ENCODE results near the gene PANX2. TPM values are rescaled to one million over a fixed set of nuclear protein-coding genes. Genes with fewer than 3 reads are reported as not detected.
A peak's percentile ranks its signal among the peaks of the same experiment; 100 is the strongest.
"Not testable (repeated sequence)": the region's sequence is repeated elsewhere in the genome, so short reads cannot be mapped to it uniquely, and the experiment has no call there.

PANX2 gene
- total RNA-seq, 2 experiments from 2014 or later: 0.66 to 1.0 TPM

DNA sequence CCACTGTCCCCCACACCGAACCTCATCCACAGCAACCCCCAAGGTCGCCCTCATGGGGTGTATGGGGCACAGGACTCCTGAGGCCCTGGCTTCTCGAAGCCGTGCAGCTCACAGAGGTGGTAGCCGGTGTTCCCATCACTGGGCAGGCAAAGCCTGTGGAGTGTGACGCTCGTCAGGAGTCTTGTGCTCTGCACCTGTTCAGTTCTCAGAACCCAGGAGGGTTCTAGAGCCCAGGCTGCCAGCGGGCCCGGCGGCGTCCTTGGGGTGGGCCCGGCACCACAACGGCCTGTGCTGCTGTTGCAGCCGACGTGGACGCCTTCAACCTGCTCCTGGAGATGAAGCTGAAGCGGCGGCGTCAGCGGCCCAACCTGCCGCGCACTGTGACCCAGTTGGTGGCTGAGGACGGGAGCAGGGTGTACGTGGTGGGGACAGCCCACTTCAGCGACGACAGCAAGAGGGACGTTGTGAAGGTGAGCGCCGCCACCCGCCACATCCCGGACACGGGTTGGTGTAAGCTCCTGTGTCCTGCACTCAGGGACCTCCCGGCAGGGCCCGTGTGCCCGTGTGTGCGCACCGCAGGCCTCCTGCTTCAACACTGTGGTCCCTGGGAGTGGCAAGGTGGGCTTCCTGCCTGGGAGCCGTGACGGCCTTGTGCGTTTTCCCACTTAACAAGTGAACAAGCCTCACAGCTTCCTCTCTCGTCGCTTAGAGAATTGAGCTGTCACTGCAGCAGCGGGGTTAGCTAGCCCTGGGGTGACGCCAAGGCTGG is 23.7 kb downstream of the PANX2 start:
- DNase-seq: no peak
- no peaks in the 10 kb centered on the region for H3K27me3 Mint-ChIP-seq
- H3K27ac Mint-ChIP-seq: no peak overlapping the region
- H3K9me3 Mint-ChIP-seq: no peaks in the 10 kb centered on the region
- no peak overlapping the region for H3K4me3 Mint-ChIP-seq
- H3K4me1 Mint-ChIP-seq: peaks cover 29% of the 10 kb centered on the region
- peaks cover 14% of the 10 kb centered on the region for H3K36me3 Mint-ChIP-seq

DNA sequence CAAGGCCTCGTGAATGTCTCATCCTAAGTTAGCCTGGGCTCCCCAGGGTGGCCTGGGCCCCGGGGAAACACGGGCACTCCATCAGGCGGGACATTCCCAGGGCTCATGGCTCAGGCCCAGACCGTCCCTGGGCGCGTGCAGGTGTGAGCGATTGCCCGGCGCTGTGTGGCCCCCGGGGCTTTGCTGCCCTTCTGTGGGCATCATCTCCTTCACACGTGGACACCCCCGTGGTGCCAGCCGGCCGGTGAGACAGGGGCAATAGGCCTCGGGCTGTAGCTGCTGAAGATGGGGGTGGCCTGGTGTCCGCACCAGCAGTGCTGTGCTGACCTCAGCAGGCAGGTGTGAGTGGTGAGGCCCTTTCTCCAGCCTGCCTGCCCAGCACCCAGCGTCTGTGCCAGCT is 25.7 kb downstream of the PANX2 start:
- Mint-ChIP-seq H3K9me3 (no peaks in the 10 kb centered on the region), H3K36me3 (peaks cover 12% of the 10 kb centered on the region), H3K4me3 (no peak overlapping the region), H3K27me3 (no peaks in the 10 kb centered on the region), H3K27ac (no peak overlapping the region), H3K4me1 (peaks cover 21% of the 10 kb centered on the region)
- DNase-seq: no peak

DNA sequence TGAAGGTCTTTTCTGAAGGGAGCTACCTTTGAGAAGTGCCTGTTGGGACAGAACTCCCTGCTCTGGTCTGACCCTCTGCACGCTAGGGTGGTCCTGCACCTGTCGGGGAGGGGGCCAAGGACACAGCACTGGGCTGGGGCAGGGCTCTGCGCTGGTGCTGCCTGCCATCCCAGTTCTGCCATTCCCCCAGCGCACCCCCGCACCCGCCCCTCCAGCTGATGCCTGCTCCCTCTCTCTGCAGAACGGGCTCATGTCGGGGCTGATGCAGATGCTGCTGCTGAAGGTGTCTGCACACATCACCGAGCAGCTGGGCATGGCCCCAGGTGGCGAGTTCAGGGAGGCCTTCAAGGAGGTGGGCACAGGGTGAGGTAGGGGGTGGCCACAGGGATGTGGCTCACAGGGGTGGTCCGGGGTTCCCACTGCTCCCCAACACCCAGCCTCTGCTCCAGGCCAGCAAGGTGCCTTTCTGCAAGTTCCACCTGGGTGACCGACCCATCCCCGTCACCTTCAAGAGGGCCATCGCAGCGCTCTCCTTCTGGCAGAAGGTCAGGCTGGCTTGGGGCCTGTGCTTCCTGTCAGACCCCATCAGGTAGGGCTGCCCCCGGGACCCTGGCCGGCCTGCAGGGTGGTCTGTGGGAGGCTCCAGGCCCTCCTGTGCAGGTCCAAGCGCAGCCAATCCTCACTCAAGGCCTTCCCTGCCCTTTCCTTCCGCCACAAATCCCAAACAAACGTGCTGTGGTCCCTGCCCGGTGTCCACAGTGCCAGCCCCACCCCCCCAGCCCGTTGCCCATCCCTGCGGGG is 26.7 kb downstream of the PANX2 start:
- peaks cover 3% of the 10 kb centered on the region for H3K36me3 Mint-ChIP-seq
- no peak overlapping the region for H3K27ac Mint-ChIP-seq
- H3K9me3 Mint-ChIP-seq: no peaks in the 10 kb centered on the region
- H3K4me1 Mint-ChIP-seq: peaks cover 17% of the 10 kb centered on the region
- H3K4me3 Mint-ChIP-seq: no peak overlapping the region
- DNase-seq: no peak
- no peaks in the 10 kb centered on the region for H3K27me3 Mint-ChIP-seq

DNA sequence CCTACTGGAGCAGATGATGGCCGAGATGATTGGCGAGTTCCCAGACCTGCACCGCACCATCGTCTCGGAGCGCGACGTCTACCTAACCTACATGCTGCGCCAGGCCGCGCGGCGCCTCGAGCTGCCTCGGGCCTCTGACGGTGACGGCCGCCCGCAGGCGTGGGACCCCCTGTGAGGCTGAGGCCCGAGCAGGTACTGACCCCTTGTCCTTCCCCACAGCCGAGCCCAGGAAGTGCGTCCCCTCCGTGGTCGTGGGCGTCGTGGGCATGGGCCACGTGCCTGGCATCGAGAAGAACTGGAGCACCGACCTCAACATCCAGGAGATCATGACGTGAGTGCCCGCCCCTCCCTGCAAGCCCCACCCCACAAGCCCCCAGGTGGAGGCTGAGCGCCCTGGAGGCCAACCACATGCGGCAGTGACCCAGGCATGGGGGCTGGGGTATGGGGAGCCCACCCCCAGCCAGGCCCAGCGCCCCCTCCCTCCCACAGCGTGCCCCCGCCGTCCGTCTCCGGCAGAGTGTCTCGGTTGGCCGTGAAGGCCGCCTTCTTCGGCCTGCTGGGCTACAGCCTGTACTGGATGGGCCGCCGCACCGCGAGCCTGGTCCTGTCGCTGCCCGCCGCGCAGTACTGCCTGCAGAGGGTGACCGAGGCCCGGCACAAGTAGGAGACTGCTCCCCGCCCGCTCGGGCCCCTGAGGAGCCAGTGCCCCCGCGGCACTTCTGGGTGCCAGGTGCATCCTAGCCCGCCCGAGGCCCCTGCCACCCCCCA is 27.5 kb downstream of the PANX2 start:
- Mint-ChIP-seq H3K27me3 (no peaks in the 10 kb centered on the region), H3K36me3 (peaks cover 4% of the 10 kb centered on the region), H3K9me3 (no peaks in the 10 kb centered on the region), H3K27ac (no peak overlapping the region), H3K4me1 (peaks cover 15% of the 10 kb centered on the region), H3K4me3 (no peak overlapping the region)
- DNase-seq: no peak

DNA sequence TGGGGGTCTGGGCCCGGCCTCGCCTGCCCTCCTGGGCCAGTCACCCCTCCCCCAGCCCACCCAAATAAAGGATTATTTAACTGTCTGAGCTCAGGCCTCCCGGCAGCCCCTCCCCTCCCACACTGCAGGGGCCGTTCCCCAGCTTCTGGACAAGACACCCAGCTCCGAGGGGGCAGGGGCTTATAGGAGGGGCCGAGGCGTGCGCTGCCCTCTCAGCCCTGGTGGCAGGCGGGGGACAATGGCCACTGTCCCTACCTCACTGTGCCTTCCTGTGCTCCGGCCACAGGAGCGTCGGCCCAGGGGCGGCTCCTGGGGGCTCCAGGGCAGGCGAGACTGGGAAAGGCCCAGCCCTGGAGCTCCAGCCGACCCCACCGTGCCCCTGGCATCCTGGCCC is 28.1 kb downstream of the PANX2 start:
- Mint-ChIP-seq H3K4me1 (peaks cover 18% of the 10 kb centered on the region), H3K27ac (no peak overlapping the region)

DNA sequence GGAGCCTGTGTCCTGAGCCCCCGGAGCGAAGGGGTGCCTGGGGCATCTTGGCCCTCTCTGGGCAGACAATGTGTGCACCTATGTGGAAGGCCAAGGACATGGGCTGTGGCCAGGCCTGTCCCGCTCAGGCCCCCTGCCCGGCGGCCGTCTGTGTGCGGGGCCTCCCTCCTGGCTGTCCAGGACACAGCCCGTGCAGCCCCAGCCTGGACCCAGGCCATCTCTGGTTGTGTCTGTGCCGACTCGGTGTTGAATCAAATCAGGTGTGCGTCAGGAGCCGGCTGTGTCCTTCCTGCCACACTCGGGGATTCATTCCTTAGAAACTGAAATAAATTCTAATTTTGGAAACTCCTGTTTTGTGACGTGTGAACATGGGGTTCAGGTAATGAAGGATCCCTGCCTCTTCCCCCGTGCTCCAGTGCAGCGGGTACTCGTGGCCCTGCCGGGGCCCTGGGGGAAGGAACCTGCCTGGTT is 28.8 kb downstream of the PANX2 start:
- DNase-seq: no peak
- Mint-ChIP-seq H3K9me3 (no peaks in the 10 kb centered on the region), H3K36me3 (peaks cover 14% of the 10 kb centered on the region), H3K27ac (peak overlapping the region; percentile 48), H3K4me3 (peak overlapping the region; percentile 71), H3K4me1 (peaks cover 21% of the 10 kb centered on the region), H3K27me3 (no peaks in the 10 kb centered on the region)

More for the DNA sequence above, 28.1 kb downstream of the PANX2 start:
- DNase-seq: no peak
- Mint-ChIP-seq H3K9me3 (no peaks in the 10 kb centered on the region), H3K36me3 (peaks cover 10% of the 10 kb centered on the region), H3K4me3 (no peak overlapping the region), H3K27me3 (no peaks in the 10 kb centered on the region)

DNA sequence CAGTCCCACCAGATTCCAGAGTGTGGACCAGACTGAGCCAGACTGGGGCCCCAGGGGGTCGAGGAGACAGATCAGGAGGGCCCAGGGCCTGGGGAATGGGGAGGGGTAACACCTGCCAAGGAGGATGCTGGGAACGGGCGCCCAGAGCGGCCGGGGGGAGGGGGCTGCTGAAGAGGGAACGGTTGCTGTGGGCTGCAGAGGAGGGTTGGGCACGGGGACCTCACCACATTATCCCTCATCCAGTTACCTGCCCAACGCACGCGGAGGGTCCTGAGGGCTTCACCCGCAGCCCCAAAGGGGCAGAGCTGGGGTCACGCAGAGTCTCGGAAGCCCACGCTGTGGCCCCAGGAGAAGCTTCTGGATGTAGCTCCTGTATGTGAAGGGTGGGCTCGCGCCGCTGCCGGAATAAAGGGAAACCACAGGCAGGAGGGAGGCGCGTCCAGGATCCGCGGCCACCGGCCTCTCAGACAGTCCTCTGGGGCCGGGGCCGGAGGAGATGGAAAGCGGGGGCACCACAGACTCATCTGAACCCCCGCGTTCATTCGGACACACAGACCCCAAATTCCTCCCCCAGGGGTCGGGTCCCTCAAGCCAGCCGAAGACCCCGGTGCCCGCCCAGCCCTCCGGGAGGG is 29.4 kb downstream of the PANX2 start:
- Mint-ChIP-seq H3K4me3 (peak overlapping the region; percentile 71), H3K27ac (peak overlapping the region; percentile 48), H3K27me3 (no peaks in the 10 kb centered on the region), H3K9me3 (no peaks in the 10 kb centered on the region), H3K4me1 (peaks cover 23% of the 10 kb centered on the region), H3K36me3 (peaks cover 14% of the 10 kb centered on the region)
- no peak for DNase-seq

DNA sequence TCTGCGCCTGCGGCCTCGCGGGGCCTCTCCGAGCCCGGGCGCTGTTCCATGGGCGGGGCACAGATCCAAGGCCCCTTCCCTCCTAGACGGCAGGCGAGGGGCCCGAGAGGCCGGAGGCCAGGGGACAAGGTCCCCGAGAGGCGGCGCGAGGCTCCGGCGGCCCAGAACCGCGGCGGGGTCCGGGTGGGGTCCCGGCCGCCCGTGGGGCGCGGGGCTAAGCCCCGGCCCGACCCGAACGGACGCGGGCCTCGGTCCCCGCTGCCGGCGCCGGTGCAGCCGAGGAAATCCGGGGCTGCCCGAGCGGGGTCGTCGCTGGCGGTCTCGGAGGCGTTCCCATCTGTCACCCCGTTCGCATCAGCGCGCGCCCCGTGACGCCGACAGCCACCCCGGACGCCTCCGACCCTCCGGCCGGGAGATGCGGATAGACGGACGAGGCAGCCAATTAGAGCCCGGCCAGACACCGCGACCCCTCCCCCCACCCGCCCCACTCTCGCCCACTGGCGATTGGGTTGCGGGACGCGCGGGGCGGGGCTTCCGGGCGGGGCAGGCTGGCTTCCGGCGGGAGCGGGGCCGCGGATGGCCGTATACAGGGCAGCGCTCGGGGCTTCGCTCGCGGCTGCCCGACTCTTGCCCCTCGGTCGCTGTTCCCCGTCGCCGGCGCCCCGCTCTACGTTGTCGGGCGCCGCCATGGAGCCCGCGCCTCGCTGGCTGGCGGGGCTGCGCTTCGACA is 30.1 kb downstream of the PANX2 start, which contains the start of gene SELENOO:
TSS of gene SELENOO (plus strand) at position 551 of the 730 bp plus-strand sequence. CDS start at position 577, 26 bp downstream.
- H3K27me3 Mint-ChIP-seq: no peaks in the 10 kb centered on the region
- H3K27ac Mint-ChIP-seq: peak within 1 kb of the TSS; percentile 76
- peaks cover 14% of the 10 kb centered on the region for H3K36me3 Mint-ChIP-seq

DNA sequence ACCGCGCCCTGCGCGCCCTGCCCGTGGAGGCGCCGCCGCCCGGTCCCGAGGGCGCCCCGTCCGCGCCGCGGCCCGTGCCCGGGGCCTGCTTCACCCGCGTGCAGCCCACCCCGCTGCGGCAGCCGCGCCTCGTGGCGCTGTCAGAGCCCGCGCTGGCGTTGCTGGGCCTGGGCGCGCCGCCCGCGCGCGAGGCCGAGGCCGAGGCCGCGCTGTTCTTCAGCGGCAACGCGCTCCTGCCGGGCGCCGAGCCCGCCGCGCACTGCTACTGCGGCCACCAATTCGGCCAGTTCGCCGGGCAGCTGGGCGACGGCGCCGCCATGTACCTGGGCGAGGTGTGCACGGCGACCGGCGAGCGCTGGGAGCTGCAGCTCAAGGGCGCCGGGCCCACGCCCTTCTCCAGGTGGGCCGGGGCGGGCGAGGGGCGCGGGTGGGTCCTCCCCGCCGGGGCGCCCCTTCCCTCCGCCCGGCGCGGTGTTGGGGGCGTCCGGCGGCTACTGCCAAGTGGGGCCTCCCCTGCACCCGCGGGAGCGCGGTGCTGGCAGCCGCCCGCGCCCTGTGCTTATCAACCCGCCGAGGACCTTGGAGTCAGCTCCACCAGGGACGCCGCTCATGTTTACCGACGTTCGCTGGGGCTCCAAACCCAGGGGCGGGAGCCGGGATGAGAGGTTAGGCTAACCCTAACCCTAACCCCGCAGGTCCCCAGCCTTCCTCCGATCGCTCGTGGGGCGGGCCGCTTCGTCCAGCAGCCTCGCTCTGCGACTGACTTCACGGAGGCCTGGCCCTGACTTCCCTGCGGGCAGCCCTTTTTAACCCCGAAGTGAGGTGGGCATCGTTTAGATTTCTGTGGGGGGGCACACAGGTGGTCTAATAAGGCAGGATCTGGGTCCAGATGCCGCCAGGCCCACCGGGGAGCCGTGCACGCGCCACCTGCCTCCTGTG is 30.9 kb downstream of the PANX2 start:
- peaks cover 14% of the 10 kb centered on the region for H3K36me3 Mint-ChIP-seq
- no peaks in the 10 kb centered on the region for H3K27me3 Mint-ChIP-seq
- H3K4me3 Mint-ChIP-seq: peak overlapping the region; percentile 86
- DNase-seq: peak; percentile 36
- peak overlapping the region; percentile 76 for H3K27ac Mint-ChIP-seq
- H3K4me1 Mint-ChIP-seq: peaks cover 26% of the 10 kb centered on the region
- H3K9me3 Mint-ChIP-seq: no peaks in the 10 kb centered on the region

More for the DNA sequence above, 30.1 kb downstream of the PANX2 start, which contains the start of gene SELENOO:
- peaks cover 26% of the 10 kb centered on the region for H3K4me1 Mint-ChIP-seq
- peak; percentile 93 for DNase-seq
- no peaks in the 10 kb centered on the region for H3K9me3 Mint-ChIP-seq
- H3K4me3 Mint-ChIP-seq: peak within 1 kb of the TSS; percentile 86

DNA sequence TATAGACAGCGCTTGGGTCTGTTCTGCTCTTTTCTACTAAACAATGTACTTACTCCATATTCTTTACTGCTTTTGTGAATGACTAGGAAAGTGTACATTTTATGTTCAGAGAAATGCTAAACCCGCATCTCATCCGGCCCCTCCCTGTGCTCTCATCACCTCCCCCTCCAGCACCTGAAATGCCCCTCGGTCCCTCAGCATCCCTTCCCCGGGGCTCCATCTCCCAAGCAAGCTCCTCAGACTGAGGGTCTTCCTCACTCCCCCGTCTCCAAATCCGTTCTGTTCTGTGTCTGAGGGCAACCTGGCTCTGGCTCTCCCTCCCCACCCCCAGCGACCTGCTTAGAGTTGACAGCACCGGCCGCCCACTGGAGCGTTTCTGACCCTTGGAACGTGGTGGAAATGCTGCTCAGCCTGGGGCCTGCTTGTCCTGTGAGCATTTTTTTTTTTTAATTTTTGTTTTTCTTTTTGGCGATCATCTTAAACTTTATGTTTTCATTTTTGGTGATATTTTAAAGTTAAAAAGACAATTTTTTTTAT is 31.7 kb downstream of the PANX2 start:
- Mint-ChIP-seq H3K4me3 (peak overlapping the region; percentile 86), H3K27ac (peak overlapping the region; percentile 76)

DNA sequence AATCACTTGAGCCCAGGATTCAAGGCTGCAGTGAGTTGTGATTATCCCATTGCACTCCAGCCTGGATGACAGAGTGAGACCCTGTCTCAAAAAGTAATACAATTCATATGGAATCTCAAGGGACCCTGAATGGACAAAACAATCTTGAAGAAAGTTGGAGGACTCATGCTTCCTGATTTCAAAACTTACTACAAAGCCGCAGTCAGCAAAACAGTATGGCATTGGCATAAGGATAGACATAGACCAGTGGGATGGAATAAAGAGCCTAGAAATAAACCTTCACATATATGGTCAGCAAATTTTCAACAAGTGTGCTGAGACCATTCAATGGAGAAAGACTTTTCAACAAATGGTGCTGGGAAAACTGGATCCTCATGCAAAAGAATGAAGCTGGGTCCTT is 32.8 kb downstream of the PANX2 start:
- Mint-ChIP-seq H3K27ac (no peak overlapping the region), H3K9me3 (no peaks in the 10 kb centered on the region), H3K36me3 (peaks cover 14% of the 10 kb centered on the region), H3K4me3 (no peak overlapping the region), H3K4me1 (peaks cover 29% of the 10 kb centered on the region), H3K27me3 (no peaks in the 10 kb centered on the region)
- no peak for DNase-seq

More for the DNA sequence above, 31.7 kb downstream of the PANX2 start:
- Mint-ChIP-seq H3K9me3 (no peaks in the 10 kb centered on the region), H3K27me3 (no peaks in the 10 kb centered on the region), H3K4me1 (peaks cover 29% of the 10 kb centered on the region), H3K36me3 (peaks cover 14% of the 10 kb centered on the region)
- no peak for DNase-seq

DNA sequence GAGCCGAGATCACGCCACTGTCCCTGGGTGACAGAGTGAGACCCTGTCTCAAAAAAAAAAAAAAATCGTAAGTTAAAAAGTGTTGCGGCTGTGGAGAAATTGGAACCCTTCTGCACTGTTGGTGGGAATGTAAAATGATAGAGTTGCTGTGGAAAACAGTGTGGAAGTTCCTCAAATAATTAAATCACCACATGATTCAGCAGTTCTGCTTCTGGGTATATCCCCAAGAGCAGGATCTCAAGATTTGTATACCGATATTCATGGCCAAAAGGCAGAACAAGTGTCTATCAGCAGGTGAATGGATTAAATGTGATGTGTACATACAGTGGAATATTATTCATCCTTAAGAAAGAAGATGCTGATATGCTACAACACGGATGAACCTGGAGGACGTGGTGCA is 34.0 kb downstream of the PANX2 start:
- no peak for DNase-seq
- Mint-ChIP-seq H3K4me3 (no peak overlapping the region), H3K27ac (no peak overlapping the region), H3K27me3 (no peaks in the 10 kb centered on the region), H3K36me3 (peaks cover 14% of the 10 kb centered on the region), H3K4me1 (peaks cover 25% of the 10 kb centered on the region), H3K9me3 (no peaks in the 10 kb centered on the region)

DNA sequence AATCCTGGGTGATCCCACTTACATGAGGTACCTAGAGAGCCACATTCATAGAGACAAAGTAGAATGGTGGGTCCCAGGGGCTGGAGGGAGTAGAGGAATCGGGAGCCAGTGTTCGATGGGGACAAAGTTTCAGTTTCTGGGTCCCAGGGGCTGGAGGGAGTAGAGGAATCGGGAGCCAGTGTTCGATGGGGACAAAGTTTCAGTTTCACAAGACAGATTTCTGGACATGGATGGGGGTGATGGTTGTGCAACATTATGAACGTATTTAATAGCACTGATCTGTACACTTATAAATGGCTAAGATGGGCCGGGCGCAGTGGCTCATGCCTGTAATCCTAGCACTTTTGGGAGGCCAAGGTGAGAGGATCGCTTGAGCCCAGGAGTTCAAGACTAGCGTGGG is 34.5 kb downstream of the PANX2 start:
- H3K9me3 Mint-ChIP-seq, H3K27ac Mint-ChIP-seq, H3K4me3 Mint-ChIP-seq: not testable (repeated sequence)

More for the DNA sequence above, 34.5 kb downstream of the PANX2 start:
- Mint-ChIP-seq H3K4me1 (peaks cover 27% of the 10 kb centered on the region), H3K36me3 (peaks cover 18% of the 10 kb centered on the region)
- not testable (repeated sequence) for DNase-seq, H3K27me3 Mint-ChIP-seq
